IMR-90 (cell line): ENCODE data around the gene B3GALT6. TPM values are rescaled to one million over a fixed set of nuclear protein-coding genes. Genes with fewer than 3 reads are reported as not detected.

ENCODE experiments used
- ATAC-seq: fragments of 200-7000 bp; cut with Tn5 transposase; 2 replicates; pipeline ENCODE4 v1.9.1; 2020; ENCODE audit warnings: low read depth, mild to moderate bottlenecking, moderate library complexity
- BruUV-seq: library from RNA; stranded (reverse); fragments of 400-500 nt; replicated peaks from 2 replicates; lab custom pipeline; 2021; lab: Mats Ljungman, UMichigan
- CTCF ChIA-PET: fragments of 300-600 bp; formaldehyde crosslinking; extraction: SDS; loops from one replicate; lab custom pipeline; 2021; ENCODE audit warnings: antibody characterized with exemption; lab: Yijun Ruan, JAX
- POLR2A ChIA-PET: fragments of 300-600 bp; sonication (Branson Sonifier 250); formaldehyde crosslinking; loops from one replicate; lab custom pipeline; 2022; ENCODE audit warnings: antibody characterized with exemption; ENCODE audit not compliant: unreplicated experiment; lab: Charles Lee
- DNase-seq: peaks from one replicate; pipeline ENCODE4 v3.0.0; 2013
- H2AFZ ChIP-seq: replicated peaks from 2 replicates; pipeline ENCODE3; 2013; ENCODE audit warnings: low read length, mild to moderate bottlenecking; ENCODE audit not compliant: poor library complexity
- H2AK5ac ChIP-seq: 2 replicates; pipeline ENCODE4 v1.6.1; 2013; ENCODE audit warnings: low read depth, low read length, inconsistent platforms
- H2AK9ac ChIP-seq: replicated peaks from 2 replicates; pipeline ENCODE3; 2013; ENCODE audit warnings: mild to moderate bottlenecking, low read depth, low read length, moderate library complexity; ENCODE audit not compliant: poor library complexity
- H2BK120ac ChIP-seq: 2 replicates; pipeline ENCODE4 v1.6.1; 2013; ENCODE audit warnings: low read depth, low read length, inconsistent platforms
- H2BK15ac ChIP-seq: 3 replicates; pipeline ENCODE4 v1.6.1; 2013; ENCODE audit warnings: low read depth, low read length, inconsistent platforms
- H2BK20ac ChIP-seq: 2 replicates; pipeline ENCODE4 v1.6.1; 2013; ENCODE audit warnings: low read depth, mild to moderate bottlenecking, inconsistent platforms, low read length, moderate library complexity
- H2BK5ac ChIP-seq: 2 replicates; pipeline ENCODE4 v1.6.1; 2013; ENCODE audit warnings: mild to moderate bottlenecking, low read depth, low read length, inconsistent platforms; ENCODE audit not compliant: poor library complexity, severe bottlenecking
- H3K14ac ChIP-seq: replicated peaks from 2 replicates; pipeline ENCODE4 v1.6.1; 2013; ENCODE audit warnings: low read depth, low read length, inconsistent platforms
- H3K18ac ChIP-seq: 2 replicates; pipeline ENCODE4 v1.6.1; 2013; ENCODE audit warnings: low read depth, low read length, control low read depth
- H3K23ac ChIP-seq: 2 replicates; pipeline ENCODE4 v1.6.1; 2013; ENCODE audit warnings: low read depth, low read length, inconsistent platforms
- H3K27ac ChIP-seq: 2 replicates; pipeline ENCODE4 v1.5.1; 2013; ENCODE audit warnings: mild to moderate bottlenecking, control low read depth, low read length; ENCODE audit not compliant: insufficient read depth
- H3K27me3 ChIP-seq: 2 replicates; pipeline ENCODE4 v1.6.1; 2013; ENCODE audit warnings: low read length; ENCODE audit not compliant: control insufficient read depth, insufficient read depth
- H3K36me3 ChIP-seq: 2 replicates; pipeline ENCODE4 v1.6.1; 2013; ENCODE audit warnings: low read length, mixed read lengths; ENCODE audit not compliant: control insufficient read depth, insufficient read depth
- H3K4ac ChIP-seq: 2 replicates; pipeline ENCODE4 v1.6.1; 2013; ENCODE audit warnings: low read depth, low read length, inconsistent platforms
- H3K4me1 ChIP-seq: 2 replicates; pipeline ENCODE4 v1.6.1; 2013; ENCODE audit warnings: low read length, mixed read lengths; ENCODE audit not compliant: control insufficient read depth, insufficient read depth
- H3K4me2 ChIP-seq: 2 replicates; pipeline ENCODE4 v1.6.1; 2013; ENCODE audit warnings: low read depth, mild to moderate bottlenecking, control low read depth, low read length, moderate library complexity
- H3K4me3 ChIP-seq: 2 replicates; pipeline ENCODE4 v1.5.1; 2013; ENCODE audit warnings: low read depth, mild to moderate bottlenecking, control low read depth, low read length, moderate library complexity; ENCODE audit not compliant: insufficient read depth
- H3K56ac ChIP-seq: 2 replicates; pipeline ENCODE4 v1.6.1; 2013; ENCODE audit warnings: low read length, inconsistent platforms; ENCODE audit not compliant: insufficient read depth; ENCODE audit errors: extremely low read depth
- H3K79me1 ChIP-seq, 2 experiments: 2 replicates each; pipeline ENCODE4 v1.6.1; 2013; ENCODE audit warnings: low read length in 2 of 2, inconsistent platforms in 1 of 2, low read depth in 1 of 2
- H3K9ac ChIP-seq: 2 replicates; pipeline ENCODE4 v1.6.1; 2013; ENCODE audit warnings: low read depth, low read length, control low read depth
- H3K9me1 ChIP-seq: 2 replicates; pipeline ENCODE4 v1.6.1; 2013; ENCODE audit warnings: low read length, inconsistent platforms; ENCODE audit not compliant: insufficient read depth
- H3K9me3 ChIP-seq: 2 replicates; pipeline ENCODE4 v1.6.1; 2013; ENCODE audit warnings: low read length; ENCODE audit not compliant: control insufficient read depth, insufficient read depth
- H4K20me1 ChIP-seq: 2 replicates; pipeline ENCODE4 v1.6.1; 2013; ENCODE audit warnings: low read length, inconsistent platforms; ENCODE audit not compliant: insufficient read depth
- H4K5ac ChIP-seq: 2 replicates; pipeline ENCODE4 v1.6.1; 2013; ENCODE audit warnings: mild to moderate bottlenecking, low read depth, low read length, control low read depth
- H4K8ac ChIP-seq, 2 experiments: 2 replicates each; pipeline ENCODE4 v1.6.1; 2013; ENCODE audit warnings: low read depth in 2 of 2, low read length in 2 of 2, control low read depth in 1 of 2, inconsistent platforms in 1 of 2
- H4K91ac ChIP-seq: 2 replicates; pipeline ENCODE4 v1.6.1; 2013; ENCODE audit warnings: low read depth, low read length, inconsistent platforms; ENCODE audit not compliant: insufficient read depth
- BHLHE40 ChIP-seq: fragments of 150-350 bp; IDR thresholded peaks from 2 replicates; pipeline ENCODE4 v1.6.1; 2016; ENCODE audit warnings: mild to moderate bottlenecking, low read depth, low read length
- CEBPB ChIP-seq: IDR thresholded peaks from 2 replicates; pipeline ENCODE4 v1.6.1; 2012; ENCODE audit warnings: low read depth, low read length, improper control_type of control experiment
- CHD1 ChIP-seq: IDR thresholded peaks from 2 replicates; pipeline ENCODE4 v1.6.1; 2012; ENCODE audit warnings: low read depth, low read length, improper control_type of control experiment
- CTCF ChIP-seq: conservative IDR thresholded peaks from 2 replicates; pipeline ENCODE4 v1.5.1; 2012; ENCODE audit warnings: mild to moderate bottlenecking, low read depth, low read length, improper control_type of control experiment
- ELK1 ChIP-seq: fragments of 150-350 bp; IDR thresholded peaks from 2 replicates; pipeline ENCODE4 v1.6.1; 2016; ENCODE audit warnings: low read depth, mild to moderate bottlenecking, low read length, moderate library complexity, borderline replicate concordance
- FOS ChIP-seq: fragments of 150-350 bp; IDR thresholded peaks from 2 replicates; pipeline ENCODE4 v1.6.1; 2016; ENCODE audit warnings: low read depth, low read length
- MAFK ChIP-seq: IDR thresholded peaks from 2 replicates; pipeline ENCODE4 v1.6.1; 2012; ENCODE audit warnings: low read depth, low read length, improper control_type of control experiment
- MAZ ChIP-seq: IDR thresholded peaks from 2 replicates; pipeline ENCODE4 v1.6.1; 2012; ENCODE audit warnings: low read depth, mild to moderate bottlenecking, low read length, improper control_type of control experiment, moderate library complexity, borderline replicate concordance
- MXI1 ChIP-seq: IDR thresholded peaks from 2 replicates; pipeline ENCODE4 v1.6.1; 2012; ENCODE audit warnings: low read depth, mild to moderate bottlenecking, low read length, moderate library complexity, borderline replicate concordance
- NFE2L2 ChIP-seq: fragments of 150-350 bp; IDR thresholded peaks from 2 replicates; pipeline ENCODE4 v1.6.1; 2016; ENCODE audit warnings: low read depth, mild to moderate bottlenecking, low read length
- POLR2A ChIP-seq: IDR thresholded peaks from 2 replicates; pipeline ENCODE4 v1.6.1; 2012; ENCODE audit warnings: mild to moderate bottlenecking, low read depth, low read length
- RAD21 ChIP-seq: IDR thresholded peaks from 2 replicates; pipeline ENCODE4 v1.6.1; 2012; ENCODE audit warnings: low read length, improper control_type of control experiment
- RCOR1 ChIP-seq: IDR thresholded peaks from 2 replicates; pipeline ENCODE4 v1.6.1; 2012; ENCODE audit warnings: mild to moderate bottlenecking, low read length, improper control_type of control experiment; ENCODE audit not compliant: insufficient replicate concordance
- RFX5 ChIP-seq: IDR thresholded peaks from 2 replicates; pipeline ENCODE4 v1.8.0; 2012; ENCODE audit warnings: low read depth, mild to moderate bottlenecking, low read length, moderate library complexity
- SMC3 ChIP-seq: fragments of 150-350 bp; IDR thresholded peaks from 2 replicates; pipeline ENCODE4 v1.6.1; 2016; ENCODE audit warnings: low read depth, mild to moderate bottlenecking, antibody characterized with exemption, low read length, moderate library complexity
- USF2 ChIP-seq: fragments of 150-350 bp; IDR thresholded peaks from 2 replicates; pipeline ENCODE4 v1.6.1; 2017; ENCODE audit warnings: mild to moderate bottlenecking, antibody characterized with exemption, low read length, low read depth
- WGBS, 2 experiments: methylation state at CpG; one replicate each; pipeline versions ENCODE4 v1.1.5 to v1.1.7; 2013; ENCODE audit warnings: missing lambda C conversion rate in 2 of 2; ENCODE audit not compliant: insufficient read length in 1 of 2; ENCODE audit errors: extremely low coverage in 2 of 2; 5-methylcytosine and 5-hydroxymethylcytosine counted together
- dilution Hi-C: fragments of 300-500 bp; cut with HindIII; formaldehyde crosslinking; loops from one replicate; pipeline ENCODE4 v1.14.3; 2018; ENCODE audit warnings: low sequenced_read_pairs; ENCODE audit not compliant: unreplicated experiment
- in situ Hi-C: fragments of 300-500 bp; cut with MboI; formaldehyde crosslinking; loops from 3 replicates; pipeline ENCODE4 v1.14.3; 2019; ENCODE audit warnings: low sequenced_read_pairs, inconsistent platforms, mixed read lengths
- intact Hi-C: fragments of 100-400 bp; cut with micrococcal nuclease; formaldehyde crosslinking; loops from 2 replicates; pipeline ENCODE4 v1.10.0; 2022
- polyA plus RNA-seq, 3 experiments: library from polyadenylated mRNA; depleted of rRNA; stranded (reverse); fragments of >200 nt; gene quantifications; 2 replicates each; pipeline ENCODE4 v1.2.3, GENCODE V29; 2012; ENCODE audit warnings: low replicate concordance in 1 of 3
- total RNA-seq: library from RNA; depleted of rRNA; stranded (reverse); fragments of >200 nt; gene quantifications from 2 replicates; pipeline ENCODE4 v1.2.3, GENCODE V29; 2012

The B3GALT6 gene
- total and polyA plus RNA-seq, 2 of the 4 experiments (the other 2 are of a cell fraction) = 12.2 to 23.0 TPM

- H4K8ac ChIP-seq = peak overlapping the region; percentile 43 to 97
- H3K9ac ChIP-seq = peak overlapping the region; percentile 16
- H2AFZ ChIP-seq = no peak overlapping the region
- H2AK5ac ChIP-seq = peak overlapping the region; percentile 97
- peak overlapping the region; percentile 52 for H3K23ac ChIP-seq
- H4K20me1 ChIP-seq = peaks cover 5% of the 10 kb centered on the region
- H3K56ac ChIP-seq = peak overlapping the region; percentile 54; the same call in 1 of the 2 replicates
- TF ChIP-seq SMC3 = no peak
- no peak for TF ChIP-seq FOS
- no peak for TF ChIP-seq MAFK
- TF ChIP-seq BHLHE40 = no peak
- TF ChIP-seq CHD1 = no peak
- TF ChIP-seq RCOR1 = no peak
- no peak for TF ChIP-seq NFE2L2
- TF ChIP-seq MAZ = no peak
- TF ChIP-seq MXI1 = no peak
- no peak for TF ChIP-seq RFX5
- no peak for TF ChIP-seq USF2
- no peak; the same call in 1 of the 2 replicates for TF ChIP-seq POLR2A
- TF ChIP-seq ELK1 = no peak
- TF ChIP-seq CEBPB = no peak
- no peak for TF ChIP-seq CTCF
- no peak for TF ChIP-seq RAD21
- 75% methylated on average over 2 of the region's 9 CpGs; no CpG with 5 or more reads in 1 of the 2 experiments for WGBS, 2 experiments
- H3K27ac ChIP-seq = peak overlapping the region; percentile 98
- H3K9me3 ChIP-seq = no peaks in the 10 kb centered on the region
- H2BK20ac ChIP-seq = peak overlapping the region; percentile 63
- peak overlapping the region; percentile 83 for H3K18ac ChIP-seq
- DNase-seq (peak; percentile 61), ATAC-seq (peak; percentile 3; the same call in 1 of the 2 replicates)
- H4K5ac ChIP-seq = peak overlapping the region; percentile 55
- intact Hi-C loops = no loop called here
- POLR2A ChIA-PET = interaction anchor here (0.9 kb wide), 1 partner anchor 9 kb away, joined by 5 read pairs; the partner anchor contains the start of gene UBE2J2
- peak overlapping the region; percentile 91 for H2AK9ac ChIP-seq
- dilution Hi-C loops = no loop called here
- in situ Hi-C loops = no loop called here
- H2BK15ac ChIP-seq = peak overlapping the region; percentile 16
- peak overlapping the region; percentile 97 for H3K4ac ChIP-seq
- peak overlapping the region; percentile 35 for H3K14ac ChIP-seq
- H3K4me1 ChIP-seq = peaks cover 34% of the 10 kb centered on the region
- peaks cover 26% of the 10 kb centered on the region for H3K9me1 ChIP-seq
- CTCF ChIA-PET = interaction anchor here (0.9 to 1.4 kb wide), 3 partner anchors 14 to 142 kb away, joined by 3 to 6 read pairs (median 4); no protein-coding TSS in a partner anchor
- BruUV-seq = no TSS peak
- H2BK5ac ChIP-seq = peak overlapping the region; percentile 100
- H3K36me3 ChIP-seq = peaks cover 58% of the 10 kb centered on the region
- no peaks in the 10 kb centered on the region for H3K27me3 ChIP-seq
- peak overlapping the region; percentile 99 for H2BK120ac ChIP-seq
- H3K79me1 ChIP-seq = peaks cover 26 to 63% of the 10 kb centered on the region in 2 experiments
- no peak overlapping the region for H3K4me3 ChIP-seq
- peak overlapping the region; percentile 20 for H3K4me2 ChIP-seq
- peak overlapping the region; percentile 85 for H4K91ac ChIP-seq
Observed at GRCh38 chr1:1264026-1264425, 32.0 kb downstream of the B3GALT6 start.
